Measurements from ENCODE around the gene FAF1. TPM values are rescaled to one million over a fixed set of nuclear protein-coding genes. Genes with fewer than 3 reads are reported as not detected.

Gene FAF1
- total RNA-seq, 1 experiment from 2014 or later, result 73.2 TPM

GRCh38 chr1:50902419-50902818 is 57.6 kb downstream of the FAF1 start:
- no peak for TF ChIP-seq EZH2 (IDR thresholded peaks at IDR 0.05)
- TF ChIP-seq ZBTB33 (IDR thresholded peaks at IDR 0.05; ENCODE audit: extremely low read depth, insufficient replicate concordance, low read length), result no peak
- TF ChIP-seq ZNF274 (IDR thresholded peaks at IDR 0.05; ENCODE audit: low read depth, low read length), result no peak
- Histone ChIP-seq H3K9ac (ENCODE audit: low read length) (no peak overlapping the region), H3K27ac (ENCODE audit: low read depth, low read length) (no peak overlapping the region), H3K4me2 (ENCODE audit: low read length) (no peak overlapping the region), H3K4me3 (replicated peaks in 1 of 2; ENCODE audit: low read depth in 1 of 2, low read length in 2 of 2) (no peak overlapping the region), H4K20me1 (ENCODE audit: insufficient read depth) (peaks cover 4% of the 10 kb centered on the region; the same call in 1 of the 2 replicates), H3K4me1 (ENCODE audit: control insufficient read depth in 1 of 2, insufficient read depth in 2 of 2, low read length in 2 of 2) (no peaks in the 10 kb centered on the region), H2AFZ (ENCODE audit: low read depth, low read length, poor library complexity, severe bottlenecking) (no peak overlapping the region), H3K27me3 (ENCODE audit: insufficient read depth, low read length) (no peaks in the 10 kb centered on the region), H3K9me2 (ENCODE audit: insufficient read depth) (no peaks in the 10 kb centered on the region), H3K79me2 (ENCODE audit: insufficient read depth, low read length) (peaks cover 64% of the 10 kb centered on the region), H3K36me3 (ENCODE audit: control insufficient read depth in 1 of 2, insufficient read depth in 2 of 2, low read length in 2 of 2) (no peaks in the 10 kb centered on the region), H3K9me3 (ENCODE audit: control insufficient read depth in 1 of 2, insufficient read depth in 1 of 2, low read depth in 1 of 2, low read length in 2 of 2) (no peaks in the 10 kb centered on the region)
- ChIA-PET RAD21 (ENCODE audit: low non-redundant PET in 1 of 2, low total read pairs in 2 of 2, uncharacterized antibody in 2 of 2, unreplicated experiment in 2 of 2) (no interaction called here), POLR2A (no interaction called here), CTCF (no interaction called here)
- DNase-seq (ENCODE audit: low read depth, low spot score) (no peak), ATAC-seq (no peak)
- intact Hi-C loops (cut with micrococcal nuclease), result no loop called here
- no TSS peak for BruUV-seq (replicated peaks)

- CTCF ChIA-PET, result no interaction called here
- POLR2A ChIA-PET, result no interaction called here
- RAD21 ChIA-PET (ENCODE audit: low non-redundant PET in 1 of 2, low total read pairs in 2 of 2, uncharacterized antibody in 2 of 2, unreplicated experiment in 2 of 2), result no interaction called here
- TF ChIP-seq EZH2phosphoT487 (IDR thresholded peaks at IDR 0.05; ENCODE audit: borderline replicate concordance), result no peak
- TF ChIP-seq SIN3A (IDR thresholded peaks at IDR 0.05; ENCODE audit: low read depth), result no peak
- no peak for TF ChIP-seq EGR1 (IDR thresholded peaks at IDR 0.05; ENCODE audit: low read depth)
- TF ChIP-seq ELF1 (IDR thresholded peaks at IDR 0.05; ENCODE audit: borderline replicate concordance, low read depth), result no peak
- TF ChIP-seq CTCF (IDR thresholded peaks at IDR 0.05 in 2 of 3, conservative IDR thresholded peaks at IDR 0.05 in 1 of 3; ENCODE audit: borderline replicate concordance in 1 of 3, insufficient read depth in 1 of 3, low read depth in 2 of 3, low read length in 2 of 3), result no peak
- TF ChIP-seq CBX3 (IDR thresholded peaks at IDR 0.05; ENCODE audit: low read depth), result no peak
- TF ChIP-seq POLR2A (IDR thresholded peaks at IDR 0.05; ENCODE audit: borderline replicate concordance, extremely low read depth, insufficient read depth, insufficient read length), result no peak
- TF ChIP-seq TCF7L2 (IDR thresholded peaks at IDR 0.05; ENCODE audit: borderline replicate concordance, extremely low read depth, insufficient read depth, insufficient read length), result no peak
- TF ChIP-seq REST (IDR thresholded peaks at IDR 0.05; ENCODE audit: low read depth), result no peak
- no peak for TF ChIP-seq JUND (IDR thresholded peaks at IDR 0.05)
- TF ChIP-seq ZFX (IDR thresholded peaks at IDR 0.05), result no peak
- TF ChIP-seq SRF (IDR thresholded peaks at IDR 0.05; ENCODE audit: low read depth), result no peak
These were observed 58.2 kb downstream of the FAF1 start for GRCh38 chr1:50901872-50902271.

More at GRCh38 chr1:50901872-50902271, 58.2 kb downstream of the FAF1 start:
- H3K4me1 ChIP-seq (ENCODE audit: control insufficient read depth in 1 of 2, insufficient read depth in 2 of 2, low read length in 2 of 2), result no peaks in the 10 kb centered on the region
- H3K9me3 ChIP-seq (ENCODE audit: control insufficient read depth in 1 of 2, insufficient read depth in 1 of 2, low read depth in 1 of 2, low read length in 2 of 2), result no peaks in the 10 kb centered on the region
- H3K27me3 ChIP-seq (ENCODE audit: insufficient read depth, low read length), result no peaks in the 10 kb centered on the region
- peaks cover 70% of the 10 kb centered on the region for H3K79me2 ChIP-seq (ENCODE audit: insufficient read depth, low read length)
- no peak for DNase-seq (ENCODE audit: low read depth, low spot score)
- H3K36me3 ChIP-seq (ENCODE audit: control insufficient read depth in 1 of 2, insufficient read depth in 2 of 2, low read length in 2 of 2), result no peaks in the 10 kb centered on the region
- no peak overlapping the region for H3K4me2 ChIP-seq (ENCODE audit: low read length)
- no peak overlapping the region for H3K4me3 ChIP-seq (replicated peaks in 1 of 2; ENCODE audit: low read depth in 1 of 2, low read length in 2 of 2)
- intact Hi-C loops (cut with micrococcal nuclease), result no loop called here
- H3K9me2 ChIP-seq (ENCODE audit: insufficient read depth), result no peaks in the 10 kb centered on the region
- ATAC-seq, result no peak
- H4K20me1 ChIP-seq (ENCODE audit: insufficient read depth), result peaks cover 4% of the 10 kb centered on the region; the same call in 1 of the 2 replicates
- no peak overlapping the region for H2AFZ ChIP-seq (ENCODE audit: low read depth, low read length, poor library complexity, severe bottlenecking)
- no peak overlapping the region for H3K9ac ChIP-seq (ENCODE audit: low read length)
- no peak overlapping the region for H3K27ac ChIP-seq (ENCODE audit: low read depth, low read length)
- BruUV-seq (replicated peaks), result no TSS peak
